Hippocampal formation (tissue), 2 donors: Measurements from ENCODE around the gene PACSIN1.
"Not testable (repeated sequence)": the region's sequence is repeated elsewhere in the genome, so short reads cannot be mapped to it uniquely, and the experiment has no call there.

Experiments
- DNase-seq, 2 donors: peaks; one replicate each; lab custom pipeline; 2025; lab: John Stamatoyannopoulos, UW

Gene PACSIN1

GRCh38 chr6:34485321-34486060 lies 19.6 kb downstream of the PACSIN1 start:
- no peak for DNase-seq

GRCh38 chr6:34486106-34486740 lies 20.3 kb downstream of the PACSIN1 start:
- no peak for DNase-seq

GRCh38 chr6:34486886-34487285 lies 21.0 kb downstream of the PACSIN1 start:
- not testable (repeated sequence) for DNase-seq

DNA sequence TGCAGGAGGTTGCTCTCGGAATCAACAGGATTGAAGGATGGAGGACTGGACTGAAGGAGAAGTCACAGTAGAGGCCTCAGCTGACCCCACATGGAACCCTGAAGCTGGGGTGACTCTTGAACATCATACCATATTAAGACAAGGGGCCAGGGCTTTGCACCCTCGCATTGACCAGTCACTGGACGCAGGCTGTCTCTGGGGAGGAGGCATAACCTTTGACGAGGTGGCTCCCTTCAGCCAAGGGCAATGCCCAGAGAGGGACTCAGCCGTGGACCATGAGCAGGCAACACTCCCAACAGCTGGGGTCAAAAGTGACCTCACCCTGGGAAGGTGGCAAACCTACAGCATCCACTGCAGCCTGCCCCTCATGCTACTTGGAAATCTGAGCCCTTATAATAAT lies 21.7 kb downstream of the PACSIN1 start:
- DNase-seq: no peak

DNA sequence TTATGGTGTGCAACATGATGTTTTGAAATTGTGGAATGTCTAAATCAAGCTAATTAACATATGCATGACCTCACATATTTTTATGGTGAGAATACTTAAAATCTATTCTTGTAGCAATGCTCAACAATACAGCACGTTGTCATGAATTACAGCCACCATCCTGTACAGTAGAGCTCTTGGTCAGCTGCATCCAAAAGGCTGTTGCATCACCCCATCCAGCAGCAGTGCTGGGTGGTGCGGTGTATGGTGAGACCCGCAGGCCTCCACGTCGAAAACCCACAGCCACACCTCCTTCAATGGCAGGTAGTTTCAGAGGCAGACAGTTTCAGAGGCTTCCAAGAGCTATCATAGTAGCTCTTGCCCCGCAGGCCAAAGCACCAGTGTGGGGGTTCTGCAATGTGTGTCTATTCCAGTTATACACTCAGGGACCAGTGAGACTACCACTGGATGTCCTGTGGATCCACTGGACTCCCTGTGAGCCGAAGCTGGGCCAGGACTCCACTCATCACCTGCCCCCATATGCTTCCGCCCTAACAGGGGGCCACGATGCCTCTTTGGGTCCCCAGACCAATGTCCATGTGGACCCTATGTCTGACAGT lies 23.4 kb downstream of the PACSIN1 start:
- no peak for DNase-seq

DNA sequence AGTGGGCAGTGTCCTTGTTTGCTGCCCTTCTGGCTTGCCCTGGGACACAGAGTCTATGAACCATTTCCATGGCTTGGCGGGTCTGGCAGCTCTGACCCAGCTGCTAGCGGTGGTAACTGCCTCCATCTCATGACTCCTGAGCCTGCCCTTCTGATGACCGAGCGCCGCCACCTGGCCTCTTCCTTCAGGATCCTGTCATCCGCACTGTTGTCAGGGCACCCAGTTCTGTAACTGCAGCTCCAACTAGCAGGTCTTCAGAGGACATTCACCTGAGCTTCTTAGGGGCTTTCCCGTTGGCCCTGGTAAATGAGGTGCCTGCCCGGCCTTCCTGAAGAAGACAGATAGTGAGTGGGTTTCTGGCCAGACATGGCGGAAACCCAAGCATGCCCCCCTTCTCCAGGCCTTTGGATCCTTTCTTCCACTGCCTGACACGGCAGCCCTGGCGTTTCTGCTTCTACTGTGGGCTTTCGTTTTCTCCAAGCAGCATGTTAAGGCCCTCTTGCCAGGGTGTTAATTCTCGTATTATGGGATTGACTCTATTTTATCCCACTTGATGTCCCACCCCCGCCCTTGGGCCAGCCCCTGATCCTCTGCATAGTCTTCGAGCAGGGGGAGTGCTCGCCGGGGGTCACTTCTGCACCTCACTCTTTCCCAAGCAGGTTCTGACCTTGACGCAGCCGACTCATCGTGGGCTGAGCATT lies 24.7 kb downstream of the PACSIN1 start:
- DNase-seq: no peak

DNA sequence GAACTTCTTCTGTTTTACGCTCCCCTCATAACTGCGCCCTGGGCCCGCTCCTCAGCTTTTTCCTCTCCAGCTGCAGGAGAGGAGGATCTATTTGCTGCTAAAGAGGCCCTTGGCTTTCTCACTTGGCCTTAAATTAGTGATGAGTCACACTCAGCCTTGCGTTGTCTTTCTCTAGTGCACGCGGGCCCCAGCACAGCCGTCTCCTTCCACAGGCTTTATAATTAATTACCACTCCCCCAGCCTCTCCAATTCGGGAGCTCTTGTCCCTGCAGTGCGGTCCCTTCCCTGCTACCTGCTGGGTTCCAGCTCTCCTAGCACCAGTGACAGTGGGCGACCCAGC lies 25.2 kb downstream of the PACSIN1 start:
- DNase-seq: no peak

DNA sequence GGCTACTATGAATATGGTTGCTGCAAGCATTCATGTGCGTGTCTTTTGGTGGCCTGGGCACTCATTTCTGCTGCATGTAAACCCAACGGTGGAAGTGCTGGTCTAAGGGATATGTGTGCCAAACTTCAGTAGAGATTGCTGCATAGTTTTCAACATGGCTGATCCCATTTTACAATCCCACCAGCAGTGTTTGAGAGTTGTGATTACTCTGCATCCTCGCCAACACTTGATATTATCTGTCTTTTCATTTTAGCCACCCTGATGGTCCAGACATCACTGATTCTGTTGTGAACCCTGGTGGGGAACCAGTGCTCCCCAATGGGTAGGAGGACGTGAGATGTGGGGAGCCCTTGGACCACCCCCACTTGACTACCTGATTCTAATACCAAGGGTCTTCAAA lies 27.5 kb downstream of the PACSIN1 start:
- no peak for DNase-seq

DNA sequence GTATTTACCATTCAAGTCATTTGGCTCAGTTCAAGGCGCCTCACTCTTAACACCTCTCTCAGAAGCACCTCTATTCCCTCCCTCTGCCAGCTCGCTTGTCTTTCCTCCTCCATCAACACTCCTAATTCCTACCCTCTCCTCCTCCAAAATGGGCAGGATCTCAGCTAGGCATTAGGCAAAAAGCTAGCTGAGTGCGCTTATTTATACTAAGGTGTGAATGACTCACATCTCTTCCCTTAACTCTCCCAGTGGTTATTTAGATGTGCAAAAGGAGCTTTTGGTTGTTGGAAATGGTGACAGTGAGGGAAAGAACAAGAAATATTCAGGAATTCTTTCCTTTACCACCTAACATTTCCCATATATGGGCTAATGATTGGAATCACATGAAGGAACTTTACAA lies 29.1 kb downstream of the PACSIN1 start:
- no peak for DNase-seq

DNA sequence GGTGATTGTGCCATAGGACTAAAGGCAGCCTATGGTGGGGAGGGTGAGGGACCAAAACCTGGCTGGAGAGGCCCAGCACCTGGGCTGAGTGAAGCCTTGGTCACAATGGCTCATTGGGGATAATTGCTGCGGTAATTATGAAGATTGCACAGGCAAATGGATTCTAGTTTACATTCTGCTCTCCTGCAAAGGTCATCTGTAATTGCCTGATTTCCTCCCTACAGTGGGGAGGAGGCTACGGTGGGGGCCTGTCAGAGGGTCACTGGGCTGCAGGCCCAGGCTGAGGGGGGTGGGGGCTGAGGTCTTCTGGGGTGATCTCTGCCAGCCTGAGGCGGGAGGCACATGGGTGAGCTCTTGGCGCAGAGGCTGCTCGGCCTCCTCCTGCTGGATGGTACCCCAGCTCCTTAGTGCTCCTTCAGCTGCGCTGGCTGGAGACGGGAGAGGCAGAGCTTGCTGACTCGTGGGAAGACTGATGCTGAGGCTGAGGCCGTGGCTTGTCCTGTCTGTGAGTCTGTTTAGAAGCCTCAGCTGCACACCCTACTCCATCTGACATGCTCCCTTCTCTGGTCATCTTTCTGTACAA lies 30.3 kb downstream of the PACSIN1 start:
- DNase-seq: no peak

GRCh38 chr6:34497411-34497810 lies 31.5 kb downstream of the PACSIN1 start:
- no peak for DNase-seq

DNA sequence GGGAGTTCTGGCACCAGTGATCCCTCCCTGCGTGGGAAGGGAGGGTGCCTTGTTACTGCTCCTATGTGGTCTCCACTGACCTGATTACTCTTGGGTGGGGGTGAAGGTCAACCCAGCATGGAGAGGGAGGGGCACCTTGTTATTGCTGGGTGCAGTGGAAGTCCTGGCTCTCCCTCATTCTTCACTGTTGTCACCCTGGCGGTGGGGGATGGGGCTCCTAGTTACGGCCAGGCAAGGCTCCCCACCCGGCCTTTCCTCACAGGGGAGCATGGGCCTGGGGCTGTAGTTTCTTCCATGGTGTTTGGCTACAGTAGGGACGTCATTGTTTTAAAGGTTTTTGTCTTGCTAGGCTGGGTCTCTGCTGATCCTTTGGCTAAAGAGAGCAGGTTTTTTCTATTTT lies 40.8 kb downstream of the PACSIN1 start:
- no peak for DNase-seq

DNA sequence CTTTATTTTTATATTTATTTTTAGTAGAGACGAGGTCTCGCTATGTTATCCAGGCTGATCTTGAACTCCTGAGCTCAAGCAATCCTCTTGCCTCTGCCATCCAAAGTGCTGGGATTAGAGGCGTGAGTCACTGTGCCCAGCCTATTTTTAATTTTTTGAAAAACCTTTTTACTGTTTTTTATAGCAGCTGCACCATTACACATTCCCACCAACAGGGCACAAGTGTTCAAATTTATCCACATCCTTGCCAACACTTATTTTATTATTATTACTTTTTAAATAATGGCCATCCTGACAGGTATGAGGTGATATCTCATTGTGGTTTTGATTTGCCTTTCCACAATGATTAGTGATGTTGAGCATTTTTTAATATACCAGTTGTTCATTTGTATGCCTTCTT lies 42.5 kb downstream of the PACSIN1 start:
- no peak for DNase-seq

GRCh38 chr6:34509782-34510181 lies 43.9 kb downstream of the PACSIN1 start:
- no peak for DNase-seq

GRCh38 chr6:34510299-34510698 lies 44.4 kb downstream of the PACSIN1 start:
- no peak for DNase-seq

DNA sequence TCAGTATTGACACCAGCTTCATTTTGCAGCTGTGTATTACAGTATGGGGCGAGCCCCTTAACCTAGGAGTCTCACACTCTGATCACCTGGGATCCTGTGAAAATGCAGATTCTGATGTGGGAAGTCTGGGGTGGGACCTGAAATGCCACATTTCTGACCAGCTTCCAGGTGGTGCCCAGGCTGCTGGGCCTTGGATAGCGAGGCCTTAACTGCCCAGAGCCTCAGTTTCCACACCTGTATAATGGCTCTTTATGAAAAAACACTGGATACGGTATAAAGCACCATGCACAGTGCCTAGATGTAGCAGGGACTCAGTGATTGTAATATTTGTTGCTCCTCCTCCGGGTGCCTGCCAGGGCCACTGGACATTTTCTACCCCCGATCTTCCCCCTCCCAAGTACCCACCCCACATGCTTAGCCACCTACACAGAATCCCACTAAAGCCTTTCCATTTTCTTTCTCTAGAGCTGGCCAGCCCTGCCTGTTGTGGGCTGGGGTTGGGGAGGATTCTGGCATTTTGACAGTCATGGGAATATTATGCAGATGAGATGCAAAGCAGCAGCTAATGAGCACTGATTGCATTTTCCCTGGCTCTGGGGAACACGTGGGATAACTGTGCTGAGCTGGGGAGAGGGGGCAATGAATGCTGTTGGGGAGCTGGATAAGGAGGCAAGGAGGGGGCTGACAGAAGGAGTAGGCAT lies 45.5 kb downstream of the PACSIN1 start:
- DNase-seq: no peak

DNA sequence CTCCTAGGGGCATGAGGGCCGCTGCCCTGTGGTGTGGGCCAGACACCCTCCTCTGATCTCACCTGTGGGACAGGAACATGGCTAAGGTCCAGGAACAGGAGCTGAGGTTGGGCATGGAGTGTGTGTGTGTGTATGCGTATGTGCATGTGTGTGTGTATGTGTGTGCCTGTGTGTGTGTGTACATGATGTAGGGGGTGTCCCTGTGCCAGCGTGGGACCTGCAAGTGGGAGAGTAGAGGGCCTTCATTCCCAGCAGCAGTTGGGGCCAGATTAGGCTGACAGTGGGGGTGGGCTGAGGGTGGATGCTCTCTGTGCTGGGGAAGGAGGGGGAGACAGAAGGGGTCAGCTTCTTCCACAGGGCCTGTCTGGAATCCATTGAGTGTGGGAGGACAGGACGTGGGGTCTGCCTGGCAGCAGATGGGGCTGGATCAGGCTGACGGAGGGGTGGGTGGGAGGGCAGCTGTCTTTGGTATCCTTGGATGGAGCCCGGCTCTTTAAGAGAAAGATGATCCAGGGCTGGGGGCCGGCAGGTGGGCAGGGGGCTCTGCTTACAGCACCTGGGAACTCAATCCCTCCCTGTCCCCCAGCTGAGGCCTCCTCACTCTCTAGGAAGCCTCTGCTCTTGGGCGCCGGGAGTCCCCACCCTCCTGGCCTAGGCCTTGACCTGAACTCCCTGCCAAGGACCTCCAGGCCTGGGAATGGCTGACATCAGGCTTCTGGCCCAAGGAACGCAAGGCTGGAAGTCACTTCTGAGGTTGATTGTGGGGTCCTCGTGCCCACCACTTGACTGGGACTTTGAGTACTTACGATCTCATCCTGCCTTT lies 46.2 kb downstream of the PACSIN1 start:
- no peak for DNase-seq

- DNase-seq: no peak
Observed at GRCh38 chr6:34512738-34513115, 46.9 kb downstream of the PACSIN1 start.

- no peak for DNase-seq
Observed at GRCh38 chr6:34513646-34514045, 47.8 kb downstream of the PACSIN1 start.

DNA sequence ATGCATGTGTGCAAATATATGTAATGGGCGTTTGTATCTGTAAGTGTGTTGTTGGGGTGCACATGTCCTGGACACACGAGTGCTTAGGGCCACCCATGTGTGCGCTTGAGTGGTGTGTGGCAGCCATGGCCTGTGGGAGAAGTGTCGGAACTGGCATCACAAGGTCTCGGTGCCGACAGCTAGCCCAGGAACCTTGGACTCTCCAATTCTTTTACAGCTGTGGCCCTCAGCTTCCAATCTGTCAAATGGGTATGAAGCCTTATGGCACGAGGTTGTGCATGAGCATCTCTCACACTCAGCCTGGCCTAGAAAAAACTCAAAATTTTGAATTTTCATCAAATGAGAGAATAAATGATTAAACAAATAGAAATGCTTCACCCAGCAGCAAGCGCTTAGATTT lies 48.2 kb downstream of the PACSIN1 start:
- DNase-seq: no peak
